Measurements from ENCODE around the gene RFPL2. TPM values are rescaled to one million over a fixed set of nuclear protein-coding genes. Genes with fewer than 3 reads are reported as not detected.
"Not testable (repeated sequence)": the region's sequence is repeated elsewhere in the genome, so short reads cannot be mapped to it uniquely, and the experiment has no call there.

Gene RFPL2
- total RNA-seq, 1 donor from 2014 or later, result not detected

- intact Hi-C loops (cut with DNase I), result no loop called here
- ATAC-seq (no peak), DNase-seq (no peak)
- Histone ChIP-seq H3K4me3 (no peak overlapping the region), H3K4me1 (peaks cover 6% of the 10 kb centered on the region), H3K27me3 (ENCODE audit: low read depth) (peaks cover 43% of the 10 kb centered on the region), H3K27ac (no peak overlapping the region), H3K9me3 (no peaks in the 10 kb centered on the region), H3K36me3 (no peaks in the 10 kb centered on the region)
- TF ChIP-seq, protein P1, sequence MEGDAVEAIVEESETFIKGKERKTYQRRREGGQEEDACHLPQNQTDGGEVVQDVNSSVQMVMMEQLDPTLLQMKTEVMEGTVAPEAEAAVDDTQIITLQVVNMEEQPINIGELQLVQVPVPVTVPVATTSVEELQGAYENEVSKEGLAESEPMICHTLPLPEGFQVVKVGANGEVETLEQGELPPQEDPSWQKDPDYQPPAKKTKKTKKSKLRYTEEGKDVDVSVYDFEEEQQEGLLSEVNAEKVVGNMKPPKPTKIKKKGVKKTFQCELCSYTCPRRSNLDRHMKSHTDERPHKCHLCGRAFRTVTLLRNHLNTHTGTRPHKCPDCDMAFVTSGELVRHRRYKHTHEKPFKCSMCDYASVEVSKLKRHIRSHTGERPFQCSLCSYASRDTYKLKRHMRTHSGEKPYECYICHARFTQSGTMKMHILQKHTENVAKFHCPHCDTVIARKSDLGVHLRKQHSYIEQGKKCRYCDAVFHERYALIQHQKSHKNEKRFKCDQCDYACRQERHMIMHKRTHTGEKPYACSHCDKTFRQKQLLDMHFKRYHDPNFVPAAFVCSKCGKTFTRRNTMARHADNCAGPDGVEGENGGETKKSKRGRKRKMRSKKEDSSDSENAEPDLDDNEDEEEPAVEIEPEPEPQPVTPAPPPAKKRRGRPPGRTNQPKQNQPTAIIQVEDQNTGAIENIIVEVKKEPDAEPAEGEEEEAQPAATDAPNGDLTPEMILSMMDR (IDR thresholded peaks at IDR 0.05), result no peak
These were observed 29.8 kb downstream of the RFPL2 start for GRCh38 chr22:32175115-32175514.

DNA sequence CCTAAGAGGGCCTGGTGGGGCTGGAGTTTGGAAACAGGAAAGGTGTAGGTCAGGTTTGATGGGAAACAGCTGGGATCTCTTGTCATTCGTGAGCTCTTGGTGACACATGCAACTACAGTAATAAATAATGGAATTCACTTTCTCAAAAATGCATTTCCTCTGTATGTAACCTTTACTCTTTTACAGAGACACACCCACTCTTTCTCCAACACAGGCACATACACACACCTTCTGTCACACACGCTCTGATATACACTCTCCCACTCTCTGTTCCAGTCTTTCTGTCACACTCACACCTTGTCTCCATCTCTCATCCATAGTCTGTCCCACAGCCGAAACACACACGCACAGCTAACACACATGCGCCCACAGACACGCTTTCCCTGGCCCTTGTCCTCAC is 39.2 kb downstream of the RFPL2 start:
- ATAC-seq (no peak), DNase-seq (no peak)
- intact Hi-C loops (cut with DNase I), result no loop called here
- no peaks in the 10 kb centered on the region for H3K9me3 ChIP-seq
- H3K27me3 ChIP-seq (ENCODE audit: low read depth), result peaks cover 8% of the 10 kb centered on the region
- no peaks in the 10 kb centered on the region for H3K36me3 ChIP-seq
- H3K4me3 ChIP-seq, result no peak overlapping the region
- TF ChIP-seq, protein P1 (IDR thresholded peaks at IDR 0.05), result no peak
- H3K4me1 ChIP-seq, result no peaks in the 10 kb centered on the region
- H3K27ac ChIP-seq, result no peak overlapping the region

GRCh38 chr22:32164075-32164860 is 40.6 kb downstream of the RFPL2 start:
- intact Hi-C loops (cut with DNase I), result no loop called here
- no peak overlapping the region for H3K27ac ChIP-seq
- no peaks in the 10 kb centered on the region for H3K9me3 ChIP-seq
- peaks cover 9% of the 10 kb centered on the region for H3K27me3 ChIP-seq (ENCODE audit: low read depth)
- no peaks in the 10 kb centered on the region for H3K36me3 ChIP-seq
- TF ChIP-seq, protein P1 (IDR thresholded peaks at IDR 0.05), result no peak
- H3K4me1 ChIP-seq, result no peaks in the 10 kb centered on the region
- ATAC-seq (peak in 1 of 2 donors; percentile 53), DNase-seq (no peak)
- no peak overlapping the region for H3K4me3 ChIP-seq

- H3K9me3 ChIP-seq; H3K27me3 ChIP-seq (ENCODE audit: low read depth); H3K27ac ChIP-seq; H3K4me3 ChIP-seq; H3K4me1 ChIP-seq; H3K36me3 ChIP-seq; ATAC-seq; intact Hi-C loops (cut with DNase I); DNase-seq: not testable (repeated sequence)
These were observed 44.5 kb downstream of the RFPL2 start for GRCh38 chr22:32160411-32160810.

DNA sequence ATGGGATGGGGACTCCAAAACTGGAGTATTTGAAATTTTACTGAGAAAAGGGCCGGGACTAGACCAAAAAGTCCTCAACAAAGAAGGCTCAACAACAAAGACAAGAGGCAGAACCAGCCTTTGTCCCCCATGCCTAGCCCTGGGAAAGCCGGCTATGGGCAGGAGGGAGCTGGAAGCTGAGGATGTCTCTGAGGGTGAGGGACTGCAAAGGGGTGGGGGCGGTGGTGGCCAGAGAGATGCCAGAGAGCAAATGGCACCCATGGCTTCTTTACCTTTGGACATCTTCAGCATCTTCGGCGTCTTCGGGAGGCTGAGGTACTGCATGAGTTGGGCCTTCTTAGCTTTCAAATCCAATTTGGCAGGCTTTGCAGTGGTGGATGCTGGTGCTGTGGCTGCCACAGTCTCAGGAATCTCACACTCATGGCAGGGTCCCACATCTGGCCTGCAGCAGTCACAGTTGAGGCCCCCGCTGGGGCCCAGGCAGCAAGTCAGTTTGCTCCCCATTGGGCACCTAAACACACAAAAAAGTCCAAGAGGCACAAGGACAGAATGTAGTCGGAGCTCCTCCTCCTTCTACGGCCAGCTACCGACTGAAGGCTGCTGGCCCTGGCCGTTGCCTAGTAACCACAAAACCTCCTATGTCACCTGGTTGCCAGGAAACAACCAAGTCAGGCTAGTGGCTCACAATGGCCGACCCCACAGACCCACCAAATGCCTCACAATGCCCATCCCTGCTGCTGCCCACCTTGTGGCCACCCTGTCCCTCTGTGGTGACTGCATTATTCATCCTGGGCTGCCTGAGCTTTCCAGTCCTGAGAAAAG is 46.0 kb downstream of the RFPL2 start, which contains the start of gene C22orf42:
C22orf42 (minus strand) TSS at position 592 of the 822 bp plus-strand sequence; CDS start at position 504, 88 bp downstream.
- intact Hi-C loops (cut with DNase I), result no loop called here
- Histone ChIP-seq H3K9me3 (no peaks in the 10 kb centered on the region), H3K36me3 (no peaks in the 10 kb centered on the region), H3K4me1 (no peaks in the 10 kb centered on the region), H3K27ac (no peak within 1 kb of the TSS), H3K4me3 (no peak within 1 kb of the TSS), H3K27me3 (ENCODE audit: low read depth) (peaks cover 9% of the 10 kb centered on the region)
- TF ChIP-seq, protein P1 (IDR thresholded peaks at IDR 0.05), result no peak
- DNase-seq (no peak), ATAC-seq (no peak)

DNA sequence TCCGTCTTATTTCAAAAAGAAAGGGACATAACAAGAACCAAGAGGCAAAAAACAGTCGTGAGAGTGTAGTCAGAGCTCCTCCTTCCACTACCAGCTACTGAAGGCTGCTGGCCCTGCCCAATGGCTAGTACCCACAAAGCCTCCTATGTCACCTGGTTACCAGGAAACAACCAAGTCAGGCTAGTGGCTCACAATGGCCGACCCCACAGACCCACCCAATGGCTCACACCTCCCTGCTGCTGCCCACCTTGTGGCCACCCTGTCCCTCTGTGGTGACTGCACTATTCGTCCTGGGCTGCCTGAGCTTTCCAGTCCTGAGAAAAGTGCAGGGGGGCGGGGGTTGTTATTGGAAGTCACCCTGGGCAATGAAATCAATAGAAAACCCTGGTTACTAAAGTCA is 47.2 kb downstream of the RFPL2 start:
- ATAC-seq; H3K4me1 ChIP-seq; H3K9me3 ChIP-seq; H3K27ac ChIP-seq; H3K36me3 ChIP-seq; intact Hi-C loops (cut with DNase I); H3K27me3 ChIP-seq (ENCODE audit: low read depth); DNase-seq; H3K4me3 ChIP-seq: not testable (repeated sequence)

DNA sequence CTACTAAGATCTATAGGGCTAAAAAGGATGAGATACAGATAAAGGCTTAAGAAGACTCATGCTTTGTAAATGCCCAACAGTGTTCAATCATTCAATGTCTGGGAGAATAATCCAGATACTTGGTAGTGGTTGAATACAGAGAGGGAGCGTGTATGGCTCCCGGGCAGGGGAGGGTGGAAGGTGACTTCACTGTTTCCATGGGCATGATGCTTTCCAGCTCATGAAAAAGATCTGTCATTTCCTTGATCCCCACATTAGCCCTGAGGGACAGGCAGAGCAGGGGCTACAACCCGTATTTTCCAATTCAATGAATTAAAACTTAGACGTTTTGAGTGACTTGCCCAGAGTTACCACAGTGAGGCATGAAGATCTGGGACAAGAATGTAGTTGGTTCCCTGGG is 50.1 kb downstream of the RFPL2 start:
- H3K4me1 ChIP-seq; H3K27me3 ChIP-seq (ENCODE audit: low read depth); H3K27ac ChIP-seq; H3K4me3 ChIP-seq; intact Hi-C loops (cut with DNase I); DNase-seq; ATAC-seq; H3K9me3 ChIP-seq; H3K36me3 ChIP-seq: not testable (repeated sequence)

DNA sequence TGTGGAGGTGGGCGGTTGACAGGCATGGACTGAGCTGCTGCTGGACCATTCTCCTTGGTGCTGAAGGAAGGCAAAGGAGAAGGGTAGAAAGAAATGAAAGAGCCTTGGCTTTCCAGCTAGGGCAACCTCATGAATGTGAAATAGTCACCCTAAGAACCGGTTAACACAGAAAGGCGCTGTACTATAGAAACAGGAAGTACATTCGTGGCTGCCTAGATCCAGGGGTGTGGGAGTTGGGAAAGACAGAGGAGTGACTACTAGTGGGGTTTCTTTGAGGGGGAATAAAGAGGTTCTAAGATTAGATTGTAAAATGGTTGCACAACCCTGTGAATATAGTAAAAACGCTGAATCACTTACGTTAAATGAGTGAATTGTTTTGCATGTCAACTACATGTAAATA is 53.2 kb downstream of the RFPL2 start:
- H3K4me3 ChIP-seq; DNase-seq; H3K27me3 ChIP-seq (ENCODE audit: low read depth); H3K36me3 ChIP-seq; H3K4me1 ChIP-seq; intact Hi-C loops (cut with DNase I); H3K9me3 ChIP-seq; H3K27ac ChIP-seq: not testable (repeated sequence)
- ATAC-seq, result peak; percentile 48 to 54

DNA sequence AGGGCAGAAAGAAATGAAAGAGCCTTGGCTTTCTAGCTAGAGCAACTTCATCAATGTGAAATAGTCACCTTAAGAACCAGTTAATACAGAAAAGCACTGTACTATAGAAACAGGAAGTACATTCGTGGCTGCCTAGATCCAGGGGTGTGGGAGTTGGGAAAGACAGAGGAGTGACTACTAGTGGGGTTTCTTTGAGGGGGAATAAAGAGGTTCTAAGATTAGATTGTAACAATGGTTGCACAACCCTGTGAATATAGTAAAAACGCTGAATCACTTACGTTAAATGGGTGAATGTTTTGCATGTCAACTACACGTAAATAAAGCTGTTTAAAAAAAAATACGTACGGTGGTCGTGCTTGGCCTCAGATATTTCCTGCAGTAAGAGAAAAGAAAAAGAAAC is 54.2 kb downstream of the RFPL2 start:
- H3K36me3 ChIP-seq; H3K9me3 ChIP-seq; DNase-seq; H3K4me1 ChIP-seq; H3K4me3 ChIP-seq; H3K27me3 ChIP-seq (ENCODE audit: low read depth); intact Hi-C loops (cut with DNase I); ATAC-seq; H3K27ac ChIP-seq: not testable (repeated sequence)

Data from lower lobe of right lung (tissue), 2 donors.